ENCODE results near the gene CBX8. TPM values are rescaled to one million over a fixed set of nuclear protein-coding genes. Genes with fewer than 3 reads are reported as not detected.

Gene CBX8
- total and polyA plus RNA-seq, 7 donors, result 0.40 to 3.5 (median 1.3) TPM

DNA sequence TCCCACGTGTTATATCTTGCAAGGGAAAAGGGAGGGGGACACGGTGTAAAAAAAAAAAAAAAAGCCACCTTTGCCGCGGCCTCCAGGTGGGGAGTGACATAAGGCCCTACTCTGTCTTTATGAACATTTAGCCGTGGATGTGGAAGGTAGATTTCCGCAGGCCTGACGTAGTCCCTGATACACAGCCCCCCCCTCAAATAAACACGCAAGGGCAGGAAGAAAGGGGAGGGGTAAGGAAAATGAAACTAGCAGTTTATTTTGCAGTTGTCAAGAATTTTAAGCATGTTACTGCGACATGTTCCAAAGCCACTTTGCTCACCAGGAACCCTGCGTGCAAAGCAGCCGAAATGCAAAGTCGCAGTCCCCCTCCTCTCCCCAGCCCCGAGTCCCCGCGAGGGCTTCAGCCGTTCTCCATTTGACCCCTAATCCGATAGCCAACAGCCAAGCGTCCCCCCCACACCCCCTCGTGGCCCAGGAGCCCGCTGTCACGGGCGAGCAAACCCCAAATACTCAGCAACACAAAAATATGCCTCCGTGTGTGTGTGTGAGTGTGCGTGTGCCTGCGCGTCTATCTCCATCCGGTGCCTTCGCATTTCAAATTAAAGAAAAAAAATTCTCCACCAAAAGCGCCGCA lies 41.1 kb upstream of the CBX8 start:
- DNase-seq (peak in 1 of 2 donors; percentile 24), ATAC-seq (no peak)
- 1 to 2% (median 1%) methylated on average over 30 of the region's 30 CpGs for WGBS, 3 donors
- intact Hi-C loops (cut with DNase I), result loop anchor here in 1 of 2 donors (2.0 kb wide), 1 partner anchor 41 kb away; the partner anchor contains the start of gene CBX8
- TF ChIP-seq CTCF (IDR thresholded peaks at IDR 0.05), result no peak
- Histone ChIP-seq H3K4me3 (peak overlapping the region; percentile 82), H3K9me3 (no peaks in the 10 kb centered on the region), H3K36me3 (ENCODE audit: insufficient read depth in 1 of 2, low read depth in 1 of 2) (peaks cover 0 to 16% of the 10 kb centered on the region in 2 donors), H3K27me3 (ENCODE audit: insufficient read depth in 3 of 3, low read length in 2 of 3) (peaks cover 0 to 45% (median 30%) of the 10 kb centered on the region in 3 donors), H3K4me1 (peaks cover 40% of the 10 kb centered on the region), H3K27ac (peak overlapping the region; percentile 82)

GRCh38 chr17:79836972-79837887 lies 40.4 kb upstream of the CBX8 start:
- Histone ChIP-seq H3K4me1 (peaks cover 37% of the 10 kb centered on the region), H3K4me3 (peak overlapping the region; percentile 82), H3K36me3 (ENCODE audit: insufficient read depth in 1 of 2, low read depth in 1 of 2) (peaks cover 0 to 16% of the 10 kb centered on the region in 2 donors), H3K9me3 (no peaks in the 10 kb centered on the region), H3K27me3 (ENCODE audit: insufficient read depth in 3 of 3, low read length in 2 of 3) (peaks cover 0 to 37% (median 22%) of the 10 kb centered on the region in 3 donors), H3K27ac (no peak overlapping the region)
- peak; percentile 9 for TF ChIP-seq CTCF (IDR thresholded peaks at IDR 0.05)
- DNase-seq (peak; percentile 76 to 86), ATAC-seq (peak; percentile 36 to 65 (median 52))
- intact Hi-C loops (cut with DNase I), result loop anchor here in 1 of 2 donors (2.0 kb wide), 1 partner anchor 40 kb away; the partner anchor contains the start of gene CBX8
- 16 to 32% (median 18%) methylated on average over 34 to 41 of the region's 41 CpGs for WGBS, 3 donors

DNA sequence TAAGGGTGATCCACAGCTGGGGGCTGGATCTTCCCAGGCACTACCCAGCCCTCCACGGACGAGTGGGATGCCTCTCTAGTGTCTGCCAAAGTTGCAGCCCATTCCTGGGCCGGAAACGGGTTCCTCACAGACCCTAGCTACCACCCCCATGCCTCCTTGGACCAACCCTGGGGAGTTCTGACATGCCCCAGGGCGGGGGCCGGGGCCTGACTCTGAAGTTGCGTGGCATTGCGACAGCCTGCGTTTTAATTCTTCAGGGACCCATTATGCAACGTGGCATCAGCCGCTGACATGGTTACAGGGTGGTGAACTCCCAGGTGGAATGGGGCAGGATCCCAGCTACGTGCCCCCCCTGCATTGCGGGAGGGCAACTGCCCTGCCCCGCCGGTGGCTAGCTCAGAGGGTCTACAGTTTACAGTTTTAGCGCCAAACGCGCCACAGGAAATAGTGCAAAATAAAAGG lies 39.7 kb upstream of the CBX8 start:
- 55 to 68% (median 60%) methylated on average over 17 to 18 of the region's 18 CpGs for WGBS, 3 donors
- peak overlapping the region; percentile 82 for H3K4me3 ChIP-seq
- DNase-seq (peak in 1 of 2 donors; percentile 27), ATAC-seq (no peak)
- H3K27me3 ChIP-seq (ENCODE audit: insufficient read depth in 3 of 3, low read length in 2 of 3), result peaks cover 0 to 31% (median 15%) of the 10 kb centered on the region in 3 donors
- no peak for TF ChIP-seq CTCF (IDR thresholded peaks at IDR 0.05)
- peaks cover 0 to 16% of the 10 kb centered on the region in 2 donors for H3K36me3 ChIP-seq (ENCODE audit: insufficient read depth in 1 of 2, low read depth in 1 of 2)
- no peak overlapping the region for H3K27ac ChIP-seq
- peaks cover 36% of the 10 kb centered on the region for H3K4me1 ChIP-seq
- H3K9me3 ChIP-seq, result no peaks in the 10 kb centered on the region
- intact Hi-C loops (cut with DNase I), result loop anchor here in 1 of 2 donors (2.0 kb wide), 1 partner anchor 40 kb away; the partner anchor contains the start of gene CBX8

- no peak overlapping the region for H3K27ac ChIP-seq
- H3K9me3 ChIP-seq, result no peaks in the 10 kb centered on the region
- intact Hi-C loops (cut with DNase I), result loop anchor here in 1 of 2 donors (2.0 kb wide), 1 partner anchor 39 kb away; the partner anchor contains the start of gene CBX8
- peaks cover 0 to 25% (median 12%) of the 10 kb centered on the region in 3 donors for H3K27me3 ChIP-seq (ENCODE audit: insufficient read depth in 3 of 3, low read length in 2 of 3)
- no peak for ATAC-seq
- WGBS, 3 donors, result 87 to 96% (median 94%) methylated on average over 20 to 24 of the region's 24 CpGs
- H3K36me3 ChIP-seq (ENCODE audit: insufficient read depth in 1 of 2, low read depth in 1 of 2), result peaks cover 0 to 16% of the 10 kb centered on the region in 2 donors
- no peak for DNase-seq
- TF ChIP-seq CTCF (IDR thresholded peaks at IDR 0.05), result no peak
- no peak overlapping the region for H3K4me3 ChIP-seq
- peaks cover 37% of the 10 kb centered on the region for H3K4me1 ChIP-seq
These were observed 39.2 kb upstream of the CBX8 start for GRCh38 chr17:79835953-79836509.

Measured in psoas muscle (tissue), 8 donors.